ENCODE results near the gene LRP1. TPM values are rescaled to one million over a fixed set of nuclear protein-coding genes. Genes with fewer than 3 reads are reported as not detected.

Gene LRP1
- polyA plus RNA-seq, 2 donors: 29.6 to 47.6 TPM

GRCh38 chr12:57193706-57194245, 65.5 kb downstream of the LRP1 start:
- H3K36me3 ChIP-seq (ENCODE audit: control insufficient read depth in 2 of 2, insufficient read depth in 2 of 2, low read length in 1 of 2): peaks cover 41 to 96% of the 10 kb centered on the region in 2 donors
- 86 to 88% methylated on average over 19 of the region's 19 CpGs for WGBS, 2 donors

GRCh38 chr12:57194253-57194652, 66.0 kb downstream of the LRP1 start:
- no peak overlapping the region for H3K4me3 ChIP-seq (ENCODE audit: low read depth in 1 of 2, low read length in 2 of 2)
- no peaks in the 10 kb centered on the region for H3K27me3 ChIP-seq (ENCODE audit: control insufficient read depth in 1 of 2, insufficient read depth in 2 of 2, low read length in 2 of 2)
- H3K9me3 ChIP-seq (ENCODE audit: control insufficient read depth in 2 of 2, insufficient read depth in 1 of 2, low read depth in 1 of 2, low read length in 1 of 2): no peaks in the 10 kb centered on the region
- no peaks in the 10 kb centered on the region for H3K4me1 ChIP-seq (ENCODE audit: control insufficient read depth in 2 of 2, insufficient read depth in 2 of 2, low read length in 1 of 2)
- H3K36me3 ChIP-seq (ENCODE audit: control insufficient read depth in 2 of 2, insufficient read depth in 2 of 2, low read length in 1 of 2): peaks cover 41 to 96% of the 10 kb centered on the region in 2 donors
- WGBS, 2 donors: 86 to 87% methylated on average over 18 of the region's 18 CpGs
- H3K27ac ChIP-seq (ENCODE audit: low read depth in 2 of 2, low read length in 1 of 2): no peak overlapping the region

More at GRCh38 chr12:57193706-57194245, 65.5 kb downstream of the LRP1 start:
- Histone ChIP-seq H3K4me3 (ENCODE audit: low read depth in 1 of 2, low read length in 2 of 2) (no peak overlapping the region), H3K27ac (ENCODE audit: low read depth in 2 of 2, low read length in 1 of 2) (no peak overlapping the region), H3K4me1 (ENCODE audit: control insufficient read depth in 2 of 2, insufficient read depth in 2 of 2, low read length in 1 of 2) (no peaks in the 10 kb centered on the region), H3K27me3 (ENCODE audit: control insufficient read depth in 1 of 2, insufficient read depth in 2 of 2, low read length in 2 of 2) (no peaks in the 10 kb centered on the region), H3K9me3 (ENCODE audit: control insufficient read depth in 2 of 2, insufficient read depth in 1 of 2, low read depth in 1 of 2, low read length in 1 of 2) (no peaks in the 10 kb centered on the region)

GRCh38 chr12:57195186-57195585, 66.9 kb downstream of the LRP1 start:
- WGBS, 2 donors: 88 to 92% methylated on average over 19 of the region's 19 CpGs
- H3K4me1 ChIP-seq (ENCODE audit: control insufficient read depth in 2 of 2, insufficient read depth in 2 of 2, low read length in 1 of 2): no peaks in the 10 kb centered on the region
- H3K36me3 ChIP-seq (ENCODE audit: control insufficient read depth in 2 of 2, insufficient read depth in 2 of 2, low read length in 1 of 2): peaks cover 41 to 95% of the 10 kb centered on the region in 2 donors
- no peaks in the 10 kb centered on the region for H3K27me3 ChIP-seq (ENCODE audit: control insufficient read depth in 1 of 2, insufficient read depth in 2 of 2, low read length in 2 of 2)
- H3K27ac ChIP-seq (ENCODE audit: low read depth in 2 of 2, low read length in 1 of 2): no peak overlapping the region
- no peaks in the 10 kb centered on the region for H3K9me3 ChIP-seq (ENCODE audit: control insufficient read depth in 2 of 2, insufficient read depth in 1 of 2, low read depth in 1 of 2, low read length in 1 of 2)
- no peak overlapping the region for H3K4me3 ChIP-seq (ENCODE audit: low read depth in 1 of 2, low read length in 2 of 2)

- Histone ChIP-seq H3K27me3 (ENCODE audit: control insufficient read depth in 1 of 2, insufficient read depth in 2 of 2, low read length in 2 of 2) (no peaks in the 10 kb centered on the region), H3K4me3 (ENCODE audit: low read depth in 1 of 2, low read length in 2 of 2) (no peak overlapping the region), H3K27ac (ENCODE audit: low read depth in 2 of 2, low read length in 1 of 2) (no peak overlapping the region), H3K9me3 (ENCODE audit: control insufficient read depth in 2 of 2, insufficient read depth in 1 of 2, low read depth in 1 of 2, low read length in 1 of 2) (no peaks in the 10 kb centered on the region), H3K4me1 (ENCODE audit: control insufficient read depth in 2 of 2, insufficient read depth in 2 of 2, low read length in 1 of 2) (no peaks in the 10 kb centered on the region), H3K36me3 (ENCODE audit: control insufficient read depth in 2 of 2, insufficient read depth in 2 of 2, low read length in 1 of 2) (peaks cover 41 to 95% of the 10 kb centered on the region in 2 donors)
- WGBS, 2 donors: 82% methylated on average over 34 of the region's 34 CpGs
These were observed 67.5 kb downstream of the LRP1 start for GRCh38 chr12:57195611-57196371.

- no peaks in the 10 kb centered on the region for H3K4me1 ChIP-seq (ENCODE audit: control insufficient read depth in 2 of 2, insufficient read depth in 2 of 2, low read length in 1 of 2)
- H3K4me3 ChIP-seq (ENCODE audit: low read depth in 1 of 2, low read length in 2 of 2): no peak overlapping the region
- H3K27ac ChIP-seq (ENCODE audit: low read depth in 2 of 2, low read length in 1 of 2): no peak overlapping the region
- H3K9me3 ChIP-seq (ENCODE audit: control insufficient read depth in 2 of 2, insufficient read depth in 1 of 2, low read depth in 1 of 2, low read length in 1 of 2): no peaks in the 10 kb centered on the region
- no peaks in the 10 kb centered on the region for H3K27me3 ChIP-seq (ENCODE audit: control insufficient read depth in 1 of 2, insufficient read depth in 2 of 2, low read length in 2 of 2)
- WGBS, 2 donors: 52 to 75% methylated on average over 4 of the region's 4 CpGs
- H3K36me3 ChIP-seq (ENCODE audit: control insufficient read depth in 2 of 2, insufficient read depth in 2 of 2, low read length in 1 of 2): peaks cover 41 to 95% of the 10 kb centered on the region in 2 donors
These were observed 68.2 kb downstream of the LRP1 start for GRCh38 chr12:57196439-57196838.

DNA sequence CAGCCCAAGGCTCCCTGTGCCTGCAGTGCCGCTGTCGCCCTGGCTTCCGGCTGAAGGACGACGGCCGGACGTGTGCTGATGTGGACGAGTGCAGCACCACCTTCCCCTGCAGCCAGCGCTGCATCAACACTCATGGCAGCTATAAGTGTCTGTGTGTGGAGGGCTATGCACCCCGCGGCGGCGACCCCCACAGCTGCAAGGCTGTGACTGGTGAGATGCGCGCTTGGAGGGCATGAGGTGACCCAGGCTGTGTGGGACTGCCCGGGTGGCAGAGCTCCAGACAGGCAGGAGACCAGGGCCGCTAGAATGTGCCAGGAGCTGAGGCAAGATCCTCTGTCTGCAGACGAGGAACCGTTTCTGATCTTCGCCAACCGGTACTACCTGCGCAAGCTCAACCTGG, 68.7 kb downstream of the LRP1 start:
- Histone ChIP-seq H3K4me3 (ENCODE audit: low read depth in 1 of 2, low read length in 2 of 2) (no peak overlapping the region), H3K9me3 (ENCODE audit: control insufficient read depth in 2 of 2, insufficient read depth in 1 of 2, low read depth in 1 of 2, low read length in 1 of 2) (no peaks in the 10 kb centered on the region), H3K27me3 (ENCODE audit: control insufficient read depth in 1 of 2, insufficient read depth in 2 of 2, low read length in 2 of 2) (no peaks in the 10 kb centered on the region), H3K36me3 (ENCODE audit: control insufficient read depth in 2 of 2, insufficient read depth in 2 of 2, low read length in 1 of 2) (peaks cover 41 to 95% of the 10 kb centered on the region in 2 donors), H3K4me1 (ENCODE audit: control insufficient read depth in 2 of 2, insufficient read depth in 2 of 2, low read length in 1 of 2) (no peaks in the 10 kb centered on the region), H3K27ac (ENCODE audit: low read depth in 2 of 2, low read length in 1 of 2) (no peak overlapping the region)
- WGBS, 2 donors: 87 to 92% methylated on average over 22 of the region's 22 CpGs

GRCh38 chr12:57198329-57198728, 70.0 kb downstream of the LRP1 start:
- Histone ChIP-seq H3K36me3 (ENCODE audit: control insufficient read depth in 2 of 2, insufficient read depth in 2 of 2, low read length in 1 of 2) (peaks cover 36 to 95% of the 10 kb centered on the region in 2 donors), H3K4me3 (ENCODE audit: low read depth in 1 of 2, low read length in 2 of 2) (no peak overlapping the region), H3K27me3 (ENCODE audit: control insufficient read depth in 1 of 2, insufficient read depth in 2 of 2, low read length in 2 of 2) (no peaks in the 10 kb centered on the region), H3K9me3 (ENCODE audit: control insufficient read depth in 2 of 2, insufficient read depth in 1 of 2, low read depth in 1 of 2, low read length in 1 of 2) (peaks cover 0 to 1% of the 10 kb centered on the region in 2 donors), H3K4me1 (ENCODE audit: control insufficient read depth in 2 of 2, insufficient read depth in 2 of 2, low read length in 1 of 2) (no peaks in the 10 kb centered on the region), H3K27ac (ENCODE audit: low read depth in 2 of 2, low read length in 1 of 2) (no peak overlapping the region)
- WGBS, 2 donors: 94% methylated on average over 17 of the region's 17 CpGs

- no peaks in the 10 kb centered on the region for H3K4me1 ChIP-seq (ENCODE audit: control insufficient read depth in 2 of 2, insufficient read depth in 2 of 2, low read length in 1 of 2)
- WGBS, 2 donors: 84 to 88% methylated on average over 15 of the region's 15 CpGs
These were observed 70.9 kb downstream of the LRP1 start for GRCh38 chr12:57199191-57199590.

GRCh38 chr12:57200497-57200896, 72.2 kb downstream of the LRP1 start:
- peaks cover 0 to 2% of the 10 kb centered on the region in 2 donors for H3K9me3 ChIP-seq (ENCODE audit: control insufficient read depth in 2 of 2, insufficient read depth in 1 of 2, low read depth in 1 of 2, low read length in 1 of 2)
- 90 to 91% methylated on average over 15 of the region's 15 CpGs for WGBS, 2 donors
- no peaks in the 10 kb centered on the region for H3K27me3 ChIP-seq (ENCODE audit: control insufficient read depth in 1 of 2, insufficient read depth in 2 of 2, low read length in 2 of 2)
- no peak overlapping the region for H3K27ac ChIP-seq (ENCODE audit: low read depth in 2 of 2, low read length in 1 of 2)
- H3K4me1 ChIP-seq (ENCODE audit: control insufficient read depth in 2 of 2, insufficient read depth in 2 of 2, low read length in 1 of 2): no peaks in the 10 kb centered on the region
- H3K36me3 ChIP-seq (ENCODE audit: control insufficient read depth in 2 of 2, insufficient read depth in 2 of 2, low read length in 1 of 2): peaks cover 19 to 95% of the 10 kb centered on the region in 2 donors
- H3K4me3 ChIP-seq (ENCODE audit: low read depth in 1 of 2, low read length in 2 of 2): no peak overlapping the region

More at GRCh38 chr12:57199191-57199590, 70.9 kb downstream of the LRP1 start:
- peaks cover 29 to 95% of the 10 kb centered on the region in 2 donors for H3K36me3 ChIP-seq (ENCODE audit: control insufficient read depth in 2 of 2, insufficient read depth in 2 of 2, low read length in 1 of 2)
- H3K27ac ChIP-seq (ENCODE audit: low read depth in 2 of 2, low read length in 1 of 2): no peak overlapping the region
- peaks cover 0 to 2% of the 10 kb centered on the region in 2 donors for H3K9me3 ChIP-seq (ENCODE audit: control insufficient read depth in 2 of 2, insufficient read depth in 1 of 2, low read depth in 1 of 2, low read length in 1 of 2)
- no peak overlapping the region for H3K4me3 ChIP-seq (ENCODE audit: low read depth in 1 of 2, low read length in 2 of 2)
- no peaks in the 10 kb centered on the region for H3K27me3 ChIP-seq (ENCODE audit: control insufficient read depth in 1 of 2, insufficient read depth in 2 of 2, low read length in 2 of 2)

All from esophagus (tissue), 2 donors.